ENCODE results near the gene HCN1.

GRCh38 chr5:45491368-45491767 is 204.8 kb downstream of the HCN1 start:
- no peak for TF ChIP-seq POLR2A (IDR thresholded peaks at IDR 0.05)
- TF ChIP-seq CTCF (IDR thresholded peaks at IDR 0.05) = no peak
- TF ChIP-seq EP300 (IDR thresholded peaks at IDR 0.05) = no peak

Data from sigmoid colon (tissue), 4 donors.